PFSK-1 (cell line): ENCODE data around the gene CEP135.
A peak's percentile ranks its signal among the peaks of the same experiment; 100 is the strongest.

Source experiments
- FOXP2 ChIP-seq: optimal IDR thresholded peaks from 2 replicates; pipeline ENCODE3; 2011; ENCODE audit warnings: borderline replicate concordance, control low read depth, inconsistent platforms; ENCODE audit not compliant: insufficient read depth; ENCODE audit errors: extremely low read length, extremely low read depth
- POLR2AphosphoS5 ChIP-seq: IDR thresholded peaks from 2 replicates; pipeline ENCODE4 v1.6.1; 2012; ENCODE audit warnings: low read depth, mild to moderate bottlenecking, control low read depth, low read length, moderate library complexity
- REST ChIP-seq, 2 experiments: IDR thresholded peaks; 2 replicates each; pipeline versions ENCODE4 v1.6.1 to v1.8.0; 2011 to 2012; ENCODE audit warnings: low read depth in 2 of 2, low read length in 2 of 2, control low read depth in 1 of 2, inconsistent platforms in 1 of 2, mild to moderate bottlenecking in 1 of 2, moderate library complexity in 1 of 2; ENCODE audit not compliant: insufficient read depth in 1 of 2
- SIN3A ChIP-seq: IDR thresholded peaks from 2 replicates; pipeline ENCODE4 v1.6.1; 2012; ENCODE audit warnings: mild to moderate bottlenecking, low read length, moderate library complexity, borderline replicate concordance; ENCODE audit not compliant: insufficient read depth
- TAF1 ChIP-seq: IDR thresholded peaks from 2 replicates; pipeline ENCODE4 v1.6.1; 2012; ENCODE audit warnings: low read length, control low read depth, borderline replicate concordance; ENCODE audit not compliant: insufficient read depth

The CEP135 gene

GRCh38 chr4:56042225-56042624 lies 93.5 kb downstream of the CEP135 start:
- TF ChIP-seq FOXP2, result no peak
- TF ChIP-seq REST (IDR thresholded peaks at IDR 0.05; ENCODE audit: insufficient read depth in 1 of 2, low read depth in 2 of 2, low read length in 2 of 2), result no peak
- no peak for TF ChIP-seq POLR2AphosphoS5
- no peak for TF ChIP-seq TAF1
- no peak for TF ChIP-seq SIN3A

DNA sequence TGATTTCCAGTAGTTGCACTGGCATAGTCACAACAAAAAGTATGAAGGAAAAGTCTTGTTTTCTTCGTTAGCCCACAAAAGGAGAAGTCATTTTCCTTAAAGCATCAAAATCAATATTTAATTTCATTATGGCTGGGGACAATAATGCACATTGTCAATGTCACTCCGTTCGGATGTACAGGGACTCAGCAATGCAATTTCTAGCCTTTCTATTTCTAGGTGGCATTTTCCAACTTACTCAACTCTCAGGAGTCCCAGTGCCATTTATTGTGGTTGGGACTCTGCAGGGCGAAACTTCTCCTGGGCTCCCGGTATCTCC lies 99.6 kb downstream of the CEP135 start:
- TF ChIP-seq REST (IDR thresholded peaks at IDR 0.05; ENCODE audit: insufficient read depth in 1 of 2, low read depth in 2 of 2, low read length in 2 of 2) (no peak), TAF1 (no peak), POLR2AphosphoS5 (no peak), FOXP2 (no peak)

- TF ChIP-seq TAF1 (no peak), POLR2AphosphoS5 (no peak), FOXP2 (peak; percentile 86)
These were observed 100.1 kb downstream of the CEP135 start for GRCh38 chr4:56048702-56049431.

- TF ChIP-seq POLR2AphosphoS5, result no peak
- no peak for TF ChIP-seq REST (IDR thresholded peaks at IDR 0.05; ENCODE audit: insufficient read depth in 1 of 2, low read depth in 2 of 2, low read length in 2 of 2)
- TF ChIP-seq FOXP2, result no peak
- no peak for TF ChIP-seq TAF1
- no peak for TF ChIP-seq SIN3A
These were observed 101.9 kb downstream of the CEP135 start for GRCh38 chr4:56050625-56051024.

- TF ChIP-seq TAF1 (no peak), REST (IDR thresholded peaks at IDR 0.05; ENCODE audit: insufficient read depth in 1 of 2, low read depth in 2 of 2, low read length in 2 of 2) (no peak), POLR2AphosphoS5 (no peak), FOXP2 (no peak), SIN3A (no peak)
These were observed 102.4 kb downstream of the CEP135 start for GRCh38 chr4:56051029-56051709.
